HG02938 (cell line): Measurements from ENCODE around the gene DIAPH1.

Experiments
- ATAC-seq: cut with Tn5 transposase; IDR thresholded peaks from one replicate; pipeline ENCODE4 v1.9.1; 2021; ENCODE audit warnings: mild to moderate bottlenecking, moderate library complexity; ENCODE audit not compliant: unreplicated experiment

Gene DIAPH1

DNA sequence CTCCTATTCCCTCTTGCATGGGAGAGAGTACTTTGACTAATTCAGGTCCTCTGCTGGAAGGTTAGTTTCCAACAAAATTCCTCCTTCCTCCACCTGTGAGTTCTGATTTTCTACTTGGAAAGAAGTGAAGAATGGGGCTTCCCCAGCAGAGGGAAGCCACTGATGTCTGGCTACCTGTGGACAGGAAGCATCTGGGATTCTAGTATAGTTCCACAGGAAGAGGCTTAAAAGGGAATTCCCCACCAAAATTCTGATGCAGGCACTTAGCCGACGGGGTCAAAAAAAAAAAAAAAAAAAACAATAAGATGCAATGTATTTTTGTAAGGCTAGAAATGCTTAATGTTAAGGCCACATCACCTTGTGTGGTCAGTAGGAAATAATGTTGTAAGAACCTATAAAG, 96.5 kb downstream of the DIAPH1 start:
- no peak for ATAC-seq

GRCh38 chr5:141521244-141521781, 97.5 kb downstream of the DIAPH1 start:
- no peak for ATAC-seq

- no peak for ATAC-seq
Measured at GRCh38 chr5:141519605-141520565, 98.9 kb downstream of the DIAPH1 start.

- ATAC-seq, result no peak
Measured at GRCh38 chr5:141518618-141519015, 100.2 kb downstream of the DIAPH1 start.

DNA sequence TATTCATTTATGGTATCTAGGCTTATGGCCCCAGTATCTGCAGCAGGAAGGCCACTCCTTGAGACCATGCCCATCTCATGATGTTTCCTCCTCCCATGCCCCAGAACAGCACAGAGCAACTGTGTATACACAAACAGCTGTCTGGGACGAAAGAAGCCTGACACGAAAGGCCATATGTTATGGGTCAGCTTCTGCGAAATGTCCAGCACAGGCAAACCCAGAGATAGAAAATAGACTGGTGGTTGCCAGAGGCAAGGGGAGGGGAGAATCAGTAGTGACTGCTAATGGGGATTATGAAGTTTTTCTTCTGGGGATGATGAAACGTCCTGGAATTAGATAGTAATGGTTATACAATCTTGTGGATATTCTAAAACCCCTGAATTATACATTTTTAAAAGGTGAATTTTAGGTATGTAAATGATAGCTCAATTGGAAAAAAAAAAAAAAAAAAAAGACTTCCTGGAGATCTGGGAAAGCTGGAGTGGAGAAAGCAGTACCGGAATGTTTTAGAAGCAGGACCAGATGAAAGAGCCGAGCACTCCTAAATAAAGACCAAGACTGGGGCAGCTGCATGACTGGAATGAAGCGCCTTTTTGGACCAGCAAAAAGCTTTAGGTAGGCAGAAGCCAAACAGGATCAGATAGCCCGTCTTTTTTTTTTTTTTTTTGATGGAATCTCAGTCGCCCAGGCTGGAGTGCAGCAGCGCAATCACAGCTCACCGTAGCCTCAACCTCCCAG, 100.8 kb downstream of the DIAPH1 start:
- no peak for ATAC-seq

GRCh38 chr5:141517312-141517711, 101.5 kb downstream of the DIAPH1 start:
- no peak for ATAC-seq

GRCh38 chr5:141516672-141517025, 102.2 kb downstream of the DIAPH1 start:
- no peak for ATAC-seq

DNA sequence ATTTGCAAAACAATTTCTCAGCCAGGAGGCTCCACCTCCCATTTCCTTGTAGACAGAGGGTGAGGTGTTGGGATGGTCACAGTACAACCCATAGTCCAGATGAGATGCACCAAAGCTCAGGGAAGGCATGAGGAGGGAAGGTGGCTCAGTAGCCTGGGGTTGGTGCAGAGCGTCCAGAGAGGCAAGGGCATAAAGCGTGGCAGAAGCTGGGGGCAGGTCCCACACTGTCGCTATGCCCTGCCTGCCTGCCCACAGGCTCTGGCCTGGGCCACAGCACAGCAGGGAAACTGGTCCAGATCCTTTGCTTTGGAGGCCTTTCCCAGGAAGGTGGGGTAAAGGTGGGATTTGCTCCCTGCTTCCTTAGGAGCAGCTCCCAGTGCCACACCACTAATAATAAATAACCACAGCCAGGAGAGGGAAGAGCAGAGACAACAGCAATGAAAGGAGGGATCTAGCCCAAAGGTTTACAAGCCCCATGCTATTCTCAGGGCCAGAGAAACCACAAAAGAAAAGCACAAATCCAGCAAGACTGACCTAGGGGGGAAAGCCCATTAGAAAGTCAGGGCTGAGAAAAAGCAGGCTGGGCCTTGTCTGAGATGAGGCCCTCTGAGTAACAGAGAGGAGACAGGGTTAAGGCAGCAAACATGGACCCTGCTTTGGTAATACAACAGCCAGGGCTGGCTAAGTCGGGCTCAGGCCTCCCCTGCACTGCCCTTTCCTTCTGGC, 102.7 kb downstream of the DIAPH1 start:
- no peak for ATAC-seq

- no peak for ATAC-seq
Measured at GRCh38 chr5:141515141-141515540, 103.7 kb downstream of the DIAPH1 start.

DNA sequence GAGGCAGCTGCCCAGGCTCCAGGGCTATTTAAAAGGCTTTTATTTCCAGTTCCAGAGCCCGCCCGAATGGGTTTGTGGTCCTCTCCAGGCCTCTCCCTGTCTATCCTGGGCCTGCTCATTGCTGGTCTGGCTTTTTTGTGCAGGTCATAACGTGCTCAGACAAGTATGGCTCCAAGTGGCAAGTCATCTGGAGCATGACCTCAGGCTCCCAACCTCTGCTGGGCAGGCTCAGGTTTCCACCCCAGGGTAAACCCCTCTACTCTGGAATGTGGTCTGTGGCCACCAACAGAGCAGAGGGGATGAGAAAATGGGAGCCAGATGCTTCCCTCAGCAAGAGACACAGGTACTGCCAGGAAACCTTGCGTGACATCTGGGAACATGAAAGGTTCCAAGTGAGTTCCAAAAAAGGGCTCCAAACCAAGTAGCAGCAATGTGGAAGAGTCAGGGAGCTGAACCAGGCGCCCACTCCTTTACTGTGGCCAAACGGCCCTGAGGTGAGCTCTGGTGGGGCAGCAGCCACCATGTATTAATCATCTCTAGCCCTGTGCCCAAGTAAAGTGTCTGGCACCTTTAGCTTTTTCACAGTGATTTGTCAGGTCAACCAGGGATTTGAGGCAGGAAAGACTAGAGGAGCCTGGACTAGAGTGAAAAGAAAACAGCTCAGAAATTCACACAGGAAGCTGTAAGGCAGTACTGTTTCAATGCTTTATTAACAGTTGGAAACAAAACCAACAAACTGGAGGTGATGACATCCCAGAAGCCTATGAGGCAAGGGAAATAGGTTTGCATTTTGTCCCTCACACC, 104.3 kb downstream of the DIAPH1 start:
- no peak for ATAC-seq

DNA sequence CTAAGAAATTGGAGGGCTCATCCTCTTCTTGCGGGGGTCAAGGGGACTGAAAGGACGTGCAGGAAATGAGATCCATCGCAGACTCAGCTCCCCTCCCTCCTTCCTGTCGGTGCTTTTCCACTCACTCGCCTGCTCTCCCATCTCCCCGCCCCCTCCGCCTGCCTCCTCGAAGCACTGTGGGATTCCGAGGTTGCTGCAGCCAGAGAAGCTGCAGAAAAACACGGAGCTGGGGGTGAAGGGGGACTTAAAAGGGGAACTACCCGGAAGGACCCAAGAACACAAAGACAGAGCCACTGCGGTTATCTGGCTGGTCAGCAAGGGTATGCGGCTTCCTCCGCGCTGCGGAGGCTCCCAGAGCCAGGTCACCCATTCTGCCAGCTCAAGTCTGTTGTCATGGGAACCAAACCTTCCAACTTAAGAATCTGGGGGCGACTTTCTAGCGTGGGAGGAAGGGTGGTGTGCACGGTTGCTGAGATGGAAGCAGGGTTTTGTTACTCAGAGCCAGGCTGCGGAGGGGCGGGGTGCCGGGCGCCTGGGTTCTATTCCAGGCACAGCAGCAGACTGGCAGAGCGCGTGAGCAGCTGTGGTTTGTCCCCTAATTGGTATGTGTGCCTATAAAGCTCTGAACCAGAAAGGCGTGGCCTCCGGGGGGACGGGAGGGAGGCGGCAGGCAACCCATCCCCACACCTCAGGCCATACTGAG, 105.0 kb downstream of the DIAPH1 start:
- ATAC-seq, result no peak

- ATAC-seq, result no peak
Measured at GRCh38 chr5:141512911-141513626, 105.7 kb downstream of the DIAPH1 start.

DNA sequence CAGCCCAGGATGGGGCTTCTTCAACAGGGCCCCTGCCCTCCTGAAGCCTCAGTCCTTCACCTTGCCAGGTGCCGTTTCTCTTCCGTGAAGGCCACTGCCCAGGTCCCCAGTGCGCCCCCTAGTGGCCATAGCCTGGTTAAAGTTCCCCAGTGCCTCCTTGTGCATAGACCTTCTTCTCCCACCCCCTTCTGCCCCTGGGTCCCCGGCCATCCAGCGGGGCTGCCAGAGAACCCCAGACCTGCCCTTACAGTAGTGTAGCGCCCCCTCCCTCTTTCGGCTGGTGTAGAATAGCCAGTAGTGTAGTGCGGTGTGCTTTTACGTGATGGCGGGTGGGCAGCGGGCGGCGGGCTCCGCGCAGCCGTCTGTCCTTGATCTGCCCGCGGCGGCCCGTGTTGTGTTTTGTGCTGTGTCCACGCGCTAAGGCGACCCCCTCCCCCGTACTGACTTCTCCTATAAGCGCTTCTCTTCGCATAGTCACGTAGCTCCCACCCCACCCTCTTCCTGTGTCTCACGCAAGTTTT, 106.3 kb downstream of the DIAPH1 start:
- no peak for ATAC-seq

DNA sequence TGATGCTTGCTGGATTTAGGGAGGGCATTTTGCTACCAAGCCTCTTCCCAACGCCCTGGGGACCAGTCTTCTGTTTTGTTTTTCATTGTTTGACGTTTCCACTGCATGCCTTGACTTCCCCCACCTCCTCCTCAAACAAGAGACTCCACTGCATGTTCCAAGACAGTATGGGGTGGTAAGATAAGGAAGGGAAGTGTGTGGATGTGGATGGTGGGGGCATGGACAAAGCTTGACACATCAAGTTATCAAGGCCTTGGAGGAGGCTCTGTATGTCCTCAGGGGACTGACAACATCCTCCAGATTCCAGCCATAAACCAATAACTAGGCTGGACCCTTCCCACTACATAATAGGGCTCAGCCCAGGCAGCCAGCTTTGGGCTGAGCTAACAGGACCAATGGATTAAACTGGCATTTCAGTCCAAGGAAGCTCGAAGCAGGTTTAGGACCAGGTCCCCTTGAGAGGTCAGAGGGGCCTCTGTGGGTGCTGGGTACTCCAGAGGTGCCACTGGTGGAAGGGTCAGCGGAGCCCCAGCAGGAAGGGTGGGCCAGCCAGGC, 107.0 kb downstream of the DIAPH1 start:
- no peak for ATAC-seq

- peak; percentile 27 for ATAC-seq
Measured at GRCh38 chr5:141510850-141511601, 107.8 kb downstream of the DIAPH1 start.

DNA sequence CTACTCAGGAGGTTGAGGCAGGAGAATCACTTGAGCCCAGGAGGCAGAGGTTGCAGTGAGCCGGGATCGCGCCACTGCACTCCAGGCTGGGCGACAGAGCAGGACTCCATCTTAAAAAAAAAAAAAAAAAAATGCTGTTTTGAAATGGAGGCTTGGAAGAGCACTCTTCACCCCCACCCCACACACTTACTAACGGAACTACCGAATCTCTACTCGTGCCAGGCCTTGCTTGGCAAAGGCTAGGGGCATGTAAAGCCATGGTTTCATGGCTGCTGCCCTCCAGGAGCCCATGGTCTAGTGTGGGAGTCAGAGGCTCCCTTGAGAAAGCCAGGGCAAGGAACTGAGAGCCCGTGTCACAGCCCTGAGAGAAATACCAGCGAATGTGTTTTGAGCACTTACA, 108.6 kb downstream of the DIAPH1 start:
- ATAC-seq, result no peak

- ATAC-seq, result no peak
Measured at GRCh38 chr5:141508798-141509611, 109.8 kb downstream of the DIAPH1 start.
